Muscle layer of duodenum (tissue), 2 donors: ENCODE measurements around the gene NLGN1.

Source experiments
- H3K27ac ChIP-seq: one replicate; pipeline ENCODE4 v1.7.0; 2013; ENCODE audit warnings: mild to moderate bottlenecking, low read length
- H3K27me3 ChIP-seq: one replicate; pipeline ENCODE4 v1.7.0; 2013; ENCODE audit warnings: low read depth, mild to moderate bottlenecking, control low read depth, low read length
- H3K36me3 ChIP-seq, 2 donors: one replicate each; pipeline ENCODE4 v1.7.0; 2013; ENCODE audit warnings: low read length in 2 of 2, control low read depth in 1 of 2, mild to moderate bottlenecking in 1 of 2; ENCODE audit not compliant: insufficient read depth in 2 of 2, control insufficient read depth in 1 of 2
- H3K4me1 ChIP-seq, 2 donors: one replicate each; pipeline ENCODE4 v1.7.0; 2013; ENCODE audit warnings: low read length in 2 of 2, mild to moderate bottlenecking in 2 of 2, control low read depth in 1 of 2, moderate library complexity in 1 of 2; ENCODE audit not compliant: insufficient read depth in 2 of 2, control insufficient read depth in 1 of 2
- H3K4me3 ChIP-seq, 2 donors: one replicate each; pipeline ENCODE4 v1.7.0; 2013; ENCODE audit warnings: low read length in 2 of 2, low read depth in 1 of 2, mild to moderate bottlenecking in 1 of 2
- H3K9me3 ChIP-seq, 2 donors: one replicate each; pipeline ENCODE4 v1.7.0; 2013; ENCODE audit warnings: low read length in 2 of 2, control low read depth in 1 of 2, mild to moderate bottlenecking in 1 of 2; ENCODE audit not compliant: control insufficient read depth in 1 of 2
- donor health status: healthy.

Gene NLGN1

GRCh38 chr3:173800154-173800553, 402.6 kb downstream of the NLGN1 start:
- no peaks in the 10 kb centered on the region for H3K36me3 ChIP-seq
- H3K4me1 ChIP-seq, result no peaks in the 10 kb centered on the region
- H3K9me3 ChIP-seq, result no peaks in the 10 kb centered on the region
- H3K4me3 ChIP-seq, result no peak overlapping the region
- H3K27me3 ChIP-seq, result no peaks in the 10 kb centered on the region
- no peak overlapping the region for H3K27ac ChIP-seq

- no peaks in the 10 kb centered on the region for H3K27me3 ChIP-seq
- no peaks in the 10 kb centered on the region for H3K9me3 ChIP-seq
- H3K4me3 ChIP-seq, result no peak overlapping the region
- no peaks in the 10 kb centered on the region for H3K36me3 ChIP-seq
- no peaks in the 10 kb centered on the region for H3K4me1 ChIP-seq
- H3K27ac ChIP-seq, result no peak overlapping the region
Measured at GRCh38 chr3:173814809-173815208, 417.3 kb downstream of the NLGN1 start.

GRCh38 chr3:173819368-173819767, 421.8 kb downstream of the NLGN1 start:
- no peak overlapping the region for H3K27ac ChIP-seq

GRCh38 chr3:173823911-173824460, 426.4 kb downstream of the NLGN1 start:
- H3K27me3 ChIP-seq, result no peaks in the 10 kb centered on the region
- H3K36me3 ChIP-seq, result no peaks in the 10 kb centered on the region
- no peaks in the 10 kb centered on the region for H3K4me1 ChIP-seq
- H3K9me3 ChIP-seq, result no peaks in the 10 kb centered on the region
- no peak overlapping the region for H3K4me3 ChIP-seq
- no peak overlapping the region for H3K27ac ChIP-seq

More at GRCh38 chr3:173819368-173819767, 421.8 kb downstream of the NLGN1 start:
- no peaks in the 10 kb centered on the region for H3K27me3 ChIP-seq
- no peaks in the 10 kb centered on the region for H3K4me1 ChIP-seq
- H3K9me3 ChIP-seq, result no peaks in the 10 kb centered on the region
- H3K36me3 ChIP-seq, result no peaks in the 10 kb centered on the region
- H3K4me3 ChIP-seq, result no peak overlapping the region

GRCh38 chr3:173825730-173826129, 428.2 kb downstream of the NLGN1 start:
- no peaks in the 10 kb centered on the region for H3K27me3 ChIP-seq
- H3K36me3 ChIP-seq, result no peaks in the 10 kb centered on the region
- H3K4me3 ChIP-seq, result no peak overlapping the region
- H3K4me1 ChIP-seq, result no peaks in the 10 kb centered on the region
- no peak overlapping the region for H3K27ac ChIP-seq
- no peaks in the 10 kb centered on the region for H3K9me3 ChIP-seq

GRCh38 chr3:173826416-173826815, 428.9 kb downstream of the NLGN1 start:
- no peaks in the 10 kb centered on the region for H3K27me3 ChIP-seq
- no peaks in the 10 kb centered on the region for H3K9me3 ChIP-seq
- H3K27ac ChIP-seq, result no peak overlapping the region
- no peaks in the 10 kb centered on the region for H3K4me1 ChIP-seq
- no peaks in the 10 kb centered on the region for H3K36me3 ChIP-seq
- no peak overlapping the region for H3K4me3 ChIP-seq

GRCh38 chr3:173826901-173827609, 429.5 kb downstream of the NLGN1 start:
- no peaks in the 10 kb centered on the region for H3K27me3 ChIP-seq
- no peaks in the 10 kb centered on the region for H3K9me3 ChIP-seq
- H3K4me3 ChIP-seq, result no peak overlapping the region
- H3K36me3 ChIP-seq, result no peaks in the 10 kb centered on the region
- no peaks in the 10 kb centered on the region for H3K4me1 ChIP-seq
- no peak overlapping the region for H3K27ac ChIP-seq

GRCh38 chr3:173838644-173839043, 441.1 kb downstream of the NLGN1 start:
- Histone ChIP-seq H3K36me3 (no peaks in the 10 kb centered on the region), H3K27me3 (no peaks in the 10 kb centered on the region), H3K27ac (no peak overlapping the region), H3K4me1 (no peaks in the 10 kb centered on the region), H3K4me3 (no peak overlapping the region), H3K9me3 (no peaks in the 10 kb centered on the region)

- H3K27me3 ChIP-seq, result no peaks in the 10 kb centered on the region
- H3K4me3 ChIP-seq, result no peak overlapping the region
Measured at GRCh38 chr3:173839859-173840258, 442.3 kb downstream of the NLGN1 start.

GRCh38 chr3:173841334-173841733, 443.8 kb downstream of the NLGN1 start:
- Histone ChIP-seq H3K4me1 (no peaks in the 10 kb centered on the region), H3K4me3 (no peak overlapping the region), H3K36me3 (no peaks in the 10 kb centered on the region), H3K9me3 (no peaks in the 10 kb centered on the region), H3K27me3 (no peaks in the 10 kb centered on the region), H3K27ac (no peak overlapping the region)

More at GRCh38 chr3:173839859-173840258, 442.3 kb downstream of the NLGN1 start:
- Histone ChIP-seq H3K36me3 (no peaks in the 10 kb centered on the region), H3K9me3 (no peaks in the 10 kb centered on the region), H3K27ac (no peak overlapping the region), H3K4me1 (no peaks in the 10 kb centered on the region)

GRCh38 chr3:173843060-173843459, 445.5 kb downstream of the NLGN1 start:
- H3K27me3 ChIP-seq, result no peaks in the 10 kb centered on the region
- H3K4me1 ChIP-seq, result no peaks in the 10 kb centered on the region
- no peak overlapping the region for H3K4me3 ChIP-seq
- no peak overlapping the region for H3K27ac ChIP-seq
- no peaks in the 10 kb centered on the region for H3K36me3 ChIP-seq
- no peaks in the 10 kb centered on the region for H3K9me3 ChIP-seq

- Histone ChIP-seq H3K27me3 (no peaks in the 10 kb centered on the region), H3K36me3 (no peaks in the 10 kb centered on the region), H3K9me3 (no peaks in the 10 kb centered on the region), H3K4me1 (no peaks in the 10 kb centered on the region), H3K4me3 (no peak overlapping the region), H3K27ac (no peak overlapping the region)
Measured at GRCh38 chr3:173846584-173846983, 449.0 kb downstream of the NLGN1 start.
